CD14-positive monocyte (primary cell): Measurements from ENCODE around the gene SLC25A17. TPM values are rescaled to one million over a fixed set of nuclear protein-coding genes. Genes with fewer than 3 reads are reported as not detected.

ENCODE experiments used
- DNase-seq, 3 donors: peaks; one replicate each; pipeline ENCODE4 v3.0.0-alpha.2; 2011 to 2022
- H2AFZ ChIP-seq: 2 replicates; pipeline ENCODE4 v1.6.0; 2012; ENCODE audit warnings: mild to moderate bottlenecking, low read depth, low read length, inconsistent platforms; ENCODE audit not compliant: insufficient read depth, poor library complexity, severe bottlenecking
- H3K27ac ChIP-seq, 2 donors: 1 replicate in 1 of 2; 2 replicates in 1 of 2; pipeline ENCODE4 v1.5.1; 2012 to 2013; ENCODE audit warnings: low read length in 2 of 2, control low read depth in 1 of 2, inconsistent platforms in 1 of 2, low read depth in 1 of 2, mild to moderate bottlenecking in 1 of 2
- H3K27me3 ChIP-seq, 2 donors: one replicate each; pipeline versions ENCODE4 v1.6.0 to v1.6.1; 2011 to 2013; ENCODE audit warnings: low read length in 2 of 2; ENCODE audit not compliant: control insufficient read depth in 2 of 2, insufficient read depth in 2 of 2
- H3K36me3 ChIP-seq, 2 donors: replicated peaks in 1 of 2; 1 replicate in 1 of 2; 2 replicates in 1 of 2; pipeline versions ENCODE4 v1.5.1 to v1.6.1; 2012 to 2013; ENCODE audit warnings: low read length in 2 of 2, control low read depth in 1 of 2, inconsistent platforms in 1 of 2, mild to moderate bottlenecking in 1 of 2; ENCODE audit not compliant: insufficient read depth in 2 of 2, control insufficient read depth in 1 of 2
- H3K4me1 ChIP-seq, 2 donors: 1 replicate in 1 of 2; 2 replicates in 1 of 2; pipeline versions ENCODE4 v1.5.1 to v1.6.1; 2012 to 2013; ENCODE audit warnings: low read length in 2 of 2, control low read depth in 1 of 2, inconsistent platforms in 1 of 2, mild to moderate bottlenecking in 1 of 2, moderate library complexity in 1 of 2; ENCODE audit not compliant: insufficient read depth in 2 of 2, control insufficient read depth in 1 of 2
- H3K4me2 ChIP-seq: replicated peaks from 2 replicates; pipeline ENCODE3; 2012; ENCODE audit warnings: low read length, moderate library complexity, mild to moderate bottlenecking; ENCODE audit not compliant: poor library complexity, severe bottlenecking; ENCODE audit errors: extremely low read depth
- H3K4me3 ChIP-seq, 3 experiments: fragments of 200-600 bp in 1 of 3; sonication (generic) in 1 of 3; replicated peaks in 1 of 3; 1 replicate in 2 of 3; 2 replicates in 1 of 3; pipeline ENCODE4 v1.5.1; 2011 to 2013; ENCODE audit warnings: low read length in 3 of 3, mild to moderate bottlenecking in 3 of 3, control low read depth in 2 of 3, low read depth in 2 of 3, inconsistent platforms in 1 of 3, moderate library complexity in 1 of 3
- H3K79me2 ChIP-seq: 2 replicates; pipeline ENCODE4 v1.6.0; 2012; ENCODE audit warnings: mild to moderate bottlenecking, control low read depth, inconsistent platforms, low read length, moderate library complexity; ENCODE audit not compliant: insufficient read depth
- H3K9ac ChIP-seq: 2 replicates; pipeline ENCODE4 v1.6.0; 2017; ENCODE audit warnings: low read length, mild to moderate bottlenecking; ENCODE audit not compliant: insufficient read depth, poor library complexity, severe bottlenecking
- H3K9me3 ChIP-seq, 2 donors: replicated peaks in 1 of 2; 1 replicate in 1 of 2; 2 replicates in 1 of 2; pipeline versions ENCODE4 v1.5.1 to v1.6.1; 2012 to 2013; ENCODE audit warnings: low read length in 2 of 2, control low read depth in 1 of 2; ENCODE audit not compliant: control insufficient read depth in 1 of 2, insufficient read depth in 1 of 2
- H4K20me1 ChIP-seq: 2 replicates; pipeline ENCODE4 v1.6.0; 2012; ENCODE audit warnings: mild to moderate bottlenecking, low read length, control low read depth, moderate library complexity; ENCODE audit not compliant: insufficient read depth
- H3K27ac Mint-ChIP-seq, 7 donors: one replicate each; pipeline ENCODE4 v1.8.0; 2020; ENCODE audit warnings: mild to moderate bottlenecking in 7 of 7, mixed read lengths in 7 of 7, moderate library complexity in 6 of 7, inconsistent platforms in 2 of 7
- H3K27me3 Mint-ChIP-seq, 3 donors: one replicate each; pipeline ENCODE4 v1.8.0; 2021 to 2022; ENCODE audit warnings: low read depth in 3 of 3, mild to moderate bottlenecking in 3 of 3, mixed read lengths in 3 of 3, moderate library complexity in 3 of 3, inconsistent platforms in 1 of 3
- H3K36me3 Mint-ChIP-seq, 2 donors: one replicate each; pipeline ENCODE4 v1.8.0; 2020; ENCODE audit warnings: mixed read lengths in 2 of 2, inconsistent platforms in 1 of 2, mild to moderate bottlenecking in 1 of 2
- H3K4me1 Mint-ChIP-seq: one replicate; pipeline ENCODE4 v1.8.0; 2020; ENCODE audit warnings: mild to moderate bottlenecking, mixed read lengths
- H3K4me3 Mint-ChIP-seq, 2 donors: one replicate each; pipeline ENCODE4 v1.8.0; 2020; ENCODE audit warnings: mild to moderate bottlenecking in 2 of 2, mixed read lengths in 2 of 2, moderate library complexity in 1 of 2
- H3K9me3 Mint-ChIP-seq, 7 donors: one replicate each; pipeline ENCODE4 v1.8.0; 2020 to 2022; ENCODE audit warnings: mixed read lengths in 7 of 7, mild to moderate bottlenecking in 6 of 7, moderate library complexity in 6 of 7, inconsistent platforms in 2 of 7
- WGBS: methylation state at CpG from one replicate; pipeline ENCODE4 v1.1.5; 2013; ENCODE audit warnings: missing lambda C conversion rate; ENCODE audit not compliant: insufficient coverage; 5-methylcytosine and 5-hydroxymethylcytosine counted together
- intact Hi-C, 2 donors: fragments of 100-400 bp; cut with micrococcal nuclease; formaldehyde crosslinking; loops; one replicate each; pipeline versions ENCODE4 v1.15.0 to v1.15.1; 2023
- polyA plus RNA-seq, 3 donors: library from polyadenylated mRNA; depleted of rRNA in 1 of 3; unstranded in 2 of 3; stranded (reverse) in 1 of 3; fragments of 300-500 nt in 2 of 3; fragments of >200 nt in 1 of 3; fragmentation: Illumina TruSeq in 2 of 3; gene quantifications; 1 replicate in 2 of 3; 2 replicates in 1 of 3; pipeline ENCODE4 v1.2.3, GENCODE V29; 2012 to 2021
- TF ChIP-seq, protein P1 (sequence below): fragments of 200-600 bp; IDR thresholded peaks from one replicate; pipeline ENCODE4 v1.8.0; 2022; ENCODE audit warnings: antibody characterized with exemption, mild to moderate bottlenecking

SLC25A17 gene
- polyA plus RNA-seq, 3 donors = 7.3 to 10.6 (median 8.8) TPM

DNA sequence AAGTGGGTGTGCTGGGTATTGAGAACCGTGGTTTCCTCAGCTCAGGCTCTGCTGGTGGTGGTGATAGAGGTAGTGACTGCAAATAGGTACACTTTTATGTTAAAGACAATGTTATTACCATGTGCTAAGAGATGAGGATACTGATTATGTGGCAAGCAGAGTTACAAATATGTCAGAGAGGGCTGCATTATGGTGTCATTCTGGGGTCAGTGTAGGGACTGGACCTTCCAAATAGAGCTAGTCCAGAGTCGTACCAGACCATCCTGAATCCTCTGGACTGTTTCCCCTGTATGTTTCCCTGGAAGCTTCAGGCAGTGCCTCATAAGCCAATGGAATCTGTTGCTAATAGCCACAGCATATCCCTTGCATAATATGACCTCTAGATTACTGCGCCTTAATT, 42.9 kb upstream of the SLC25A17 start, which contains the start of gene DNAJB7:
TSS of gene DNAJB7 (minus strand) at position 101 of the 400 bp plus-strand sequence. CDS start 119 bp downstream, outside the sequence.
- H3K9me3 Mint-ChIP-seq = no peaks in the 10 kb centered on the region
- H3K27me3 Mint-ChIP-seq = no peaks in the 10 kb centered on the region
- intact Hi-C loops = no loop called here
- no peak for DNase-seq
- peak within 1 kb of the TSS in 2 of 7 donors; percentile 1 to 37 for H3K27ac Mint-ChIP-seq
- Histone ChIP-seq H4K20me1 (no peaks in the 10 kb centered on the region), H3K27ac (no peak within 1 kb of the TSS), H3K4me3 (no peak within 1 kb of the TSS), H3K9me3 (no peaks in the 10 kb centered on the region), H3K4me1 (peaks cover 16 to 21% of the 10 kb centered on the region in 2 donors), H3K27me3 (no peaks in the 10 kb centered on the region), H3K4me2 (no peak within 1 kb of the TSS), H3K79me2 (peaks cover 40% of the 10 kb centered on the region), H3K36me3 (peaks cover 0 to 8% of the 10 kb centered on the region in 2 donors), H2AFZ (no peak within 1 kb of the TSS), H3K9ac (no peak within 1 kb of the TSS)
- TF ChIP-seq, protein P1, sequence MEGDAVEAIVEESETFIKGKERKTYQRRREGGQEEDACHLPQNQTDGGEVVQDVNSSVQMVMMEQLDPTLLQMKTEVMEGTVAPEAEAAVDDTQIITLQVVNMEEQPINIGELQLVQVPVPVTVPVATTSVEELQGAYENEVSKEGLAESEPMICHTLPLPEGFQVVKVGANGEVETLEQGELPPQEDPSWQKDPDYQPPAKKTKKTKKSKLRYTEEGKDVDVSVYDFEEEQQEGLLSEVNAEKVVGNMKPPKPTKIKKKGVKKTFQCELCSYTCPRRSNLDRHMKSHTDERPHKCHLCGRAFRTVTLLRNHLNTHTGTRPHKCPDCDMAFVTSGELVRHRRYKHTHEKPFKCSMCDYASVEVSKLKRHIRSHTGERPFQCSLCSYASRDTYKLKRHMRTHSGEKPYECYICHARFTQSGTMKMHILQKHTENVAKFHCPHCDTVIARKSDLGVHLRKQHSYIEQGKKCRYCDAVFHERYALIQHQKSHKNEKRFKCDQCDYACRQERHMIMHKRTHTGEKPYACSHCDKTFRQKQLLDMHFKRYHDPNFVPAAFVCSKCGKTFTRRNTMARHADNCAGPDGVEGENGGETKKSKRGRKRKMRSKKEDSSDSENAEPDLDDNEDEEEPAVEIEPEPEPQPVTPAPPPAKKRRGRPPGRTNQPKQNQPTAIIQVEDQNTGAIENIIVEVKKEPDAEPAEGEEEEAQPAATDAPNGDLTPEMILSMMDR = no peak
- 100% methylated on average over 1 of the region's 3 CpGs for WGBS
- peaks cover 4 to 7% of the 10 kb centered on the region in 2 donors for H3K36me3 Mint-ChIP-seq
- peaks cover 19% of the 10 kb centered on the region for H3K4me1 Mint-ChIP-seq
- no peak within 1 kb of the TSS for H3K4me3 Mint-ChIP-seq

GRCh38 chr22:40857309-40857855, 38.2 kb upstream of the SLC25A17 start:
- peak overlapping the region; percentile 96 to 97 for H3K4me3 Mint-ChIP-seq
- WGBS = 23% methylated on average over 5 of the region's 18 CpGs
- Histone ChIP-seq H3K4me3 (peak overlapping the region; percentile 87 to 98 (median 89)), H3K79me2 (peaks cover 72% of the 10 kb centered on the region), H4K20me1 (peaks cover 6% of the 10 kb centered on the region), H3K4me2 (peak overlapping the region; percentile 99), H2AFZ (peak overlapping the region; percentile 95), H3K4me1 (peaks cover 18 to 28% of the 10 kb centered on the region in 2 donors), H3K27ac (peak overlapping the region; percentile 95 to 97), H3K36me3 (peaks cover 0 to 8% of the 10 kb centered on the region in 2 donors), H3K27me3 (no peaks in the 10 kb centered on the region), H3K9ac (peak overlapping the region; percentile 94), H3K9me3 (no peaks in the 10 kb centered on the region)
- peak in 1 of 3 donors; percentile 5 for DNase-seq
- H3K36me3 Mint-ChIP-seq = peaks cover 4 to 9% of the 10 kb centered on the region in 2 donors
- intact Hi-C loops = loop anchor here (5.0 kb wide), 2 partner anchors 40 to 430 kb away; partner anchors contain the start of genes SLC25A17 (in 2 of the 2) and RANGAP1 (in 1 of the 2)
- no peaks in the 10 kb centered on the region for H3K9me3 Mint-ChIP-seq
- TF ChIP-seq, protein P1 = no peak
- H3K4me1 Mint-ChIP-seq = peaks cover 23% of the 10 kb centered on the region
- H3K27ac Mint-ChIP-seq = peak overlapping the region; percentile 100
- H3K27me3 Mint-ChIP-seq = no peaks in the 10 kb centered on the region
